ENCODE results near the gene SAMM50. TPM values are rescaled to one million over a fixed set of nuclear protein-coding genes. Genes with fewer than 3 reads are reported as not detected.
A peak's percentile ranks its signal among the peaks of the same experiment; 100 is the strongest.

SAMM50 gene
- total and polyA plus RNA-seq, 10 of the 15 experiments (the other 5 are each of a cell fraction or from before 2014, with no cell fraction given), result 38.2 to 126 (median 62.4) TPM

DNA sequence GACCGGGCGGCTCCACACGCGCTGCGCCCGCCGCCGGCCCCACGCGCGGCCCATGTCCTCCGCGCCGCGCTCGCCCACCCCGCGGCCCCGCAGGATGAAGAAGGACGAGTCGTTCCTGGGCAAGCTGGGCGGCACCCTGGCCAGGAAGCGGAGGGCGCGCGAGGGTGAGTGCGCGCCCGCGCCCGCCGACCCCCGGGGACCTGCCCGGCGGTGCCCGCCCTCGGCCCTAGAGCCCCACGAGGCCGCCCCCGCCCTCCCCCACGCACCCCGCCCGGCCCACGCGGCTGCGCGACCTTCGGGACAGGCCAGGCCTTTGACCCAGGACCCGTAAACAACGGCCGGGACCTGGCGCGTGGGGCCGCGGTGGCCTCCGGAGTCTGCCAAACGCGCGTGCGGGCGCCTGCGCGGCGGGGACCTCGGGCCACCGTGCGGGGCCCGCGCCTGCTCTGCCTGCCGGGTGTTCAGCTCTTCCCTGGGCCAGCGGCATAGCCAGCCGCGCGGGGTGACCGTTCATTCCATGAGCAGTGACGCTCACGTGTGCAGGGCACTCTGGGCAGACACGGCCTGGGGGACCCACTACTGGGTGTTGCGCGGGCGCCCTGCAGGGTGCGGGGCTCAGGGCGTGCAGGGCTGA, 69.2 kb downstream of the SAMM50 start, which contains the start of gene PARVB (continued):
- TF ChIP-seq, protein P1, sequence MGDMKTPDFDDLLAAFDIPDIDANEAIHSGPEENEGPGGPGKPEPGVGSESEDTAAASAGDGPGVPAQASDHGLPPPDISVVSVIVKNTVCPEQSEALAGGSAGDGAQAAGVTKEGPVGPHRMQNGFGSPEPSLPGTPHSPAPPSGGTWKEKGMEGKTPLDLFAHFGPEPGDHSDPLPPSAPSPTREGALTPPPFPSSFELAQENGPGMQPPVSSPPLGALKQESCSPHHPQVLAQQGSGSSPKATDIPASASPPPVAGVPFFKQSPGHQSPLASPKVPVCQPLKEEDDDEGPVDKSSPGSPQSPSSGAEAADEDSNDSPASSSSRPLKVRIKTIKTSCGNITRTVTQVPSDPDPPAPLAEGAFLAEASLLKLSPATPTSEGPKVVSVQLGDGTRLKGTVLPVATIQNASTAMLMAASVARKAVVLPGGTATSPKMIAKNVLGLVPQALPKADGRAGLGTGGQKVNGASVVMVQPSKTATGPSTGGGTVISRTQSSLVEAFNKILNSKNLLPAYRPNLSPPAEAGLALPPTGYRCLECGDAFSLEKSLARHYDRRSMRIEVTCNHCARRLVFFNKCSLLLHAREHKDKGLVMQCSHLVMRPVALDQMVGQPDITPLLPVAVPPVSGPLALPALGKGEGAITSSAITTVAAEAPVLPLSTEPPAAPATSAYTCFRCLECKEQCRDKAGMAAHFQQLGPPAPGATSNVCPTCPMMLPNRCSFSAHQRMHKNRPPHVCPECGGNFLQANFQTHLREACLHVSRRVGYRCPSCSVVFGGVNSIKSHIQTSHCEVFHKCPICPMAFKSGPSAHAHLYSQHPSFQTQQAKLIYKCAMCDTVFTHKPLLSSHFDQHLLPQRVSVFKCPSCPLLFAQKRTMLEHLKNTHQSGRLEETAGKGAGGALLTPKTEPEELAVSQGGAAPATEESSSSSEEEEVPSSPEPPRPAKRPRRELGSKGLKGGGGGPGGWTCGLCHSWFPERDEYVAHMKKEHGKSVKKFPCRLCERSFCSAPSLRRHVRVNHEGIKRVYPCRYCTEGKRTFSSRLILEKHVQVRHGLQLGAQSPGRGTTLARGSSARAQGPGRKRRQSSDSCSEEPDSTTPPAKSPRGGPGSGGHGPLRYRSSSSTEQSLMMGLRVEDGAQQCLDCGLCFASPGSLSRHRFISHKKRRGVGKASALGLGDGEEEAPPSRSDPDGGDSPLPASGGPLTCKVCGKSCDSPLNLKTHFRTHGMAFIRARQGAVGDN (IDR thresholded peaks at IDR 0.05), result peak; percentile 47; the same call in 1 of the 2 replicates
- 0 out of 2 replicates have a peak, but pooled peaks have one; percentile 19 for TF ChIP-seq CREM (IDR thresholded peaks at IDR 0.05; ENCODE audit: low read depth)
- peak; percentile 37 to 86; a peak in 3 of 4 replicates for TF ChIP-seq BHLHE40 (IDR thresholded peaks at IDR 0.05; ENCODE audit: borderline replicate concordance in 1 of 2, low read depth in 2 of 2, low read length in 1 of 2)

DNA sequence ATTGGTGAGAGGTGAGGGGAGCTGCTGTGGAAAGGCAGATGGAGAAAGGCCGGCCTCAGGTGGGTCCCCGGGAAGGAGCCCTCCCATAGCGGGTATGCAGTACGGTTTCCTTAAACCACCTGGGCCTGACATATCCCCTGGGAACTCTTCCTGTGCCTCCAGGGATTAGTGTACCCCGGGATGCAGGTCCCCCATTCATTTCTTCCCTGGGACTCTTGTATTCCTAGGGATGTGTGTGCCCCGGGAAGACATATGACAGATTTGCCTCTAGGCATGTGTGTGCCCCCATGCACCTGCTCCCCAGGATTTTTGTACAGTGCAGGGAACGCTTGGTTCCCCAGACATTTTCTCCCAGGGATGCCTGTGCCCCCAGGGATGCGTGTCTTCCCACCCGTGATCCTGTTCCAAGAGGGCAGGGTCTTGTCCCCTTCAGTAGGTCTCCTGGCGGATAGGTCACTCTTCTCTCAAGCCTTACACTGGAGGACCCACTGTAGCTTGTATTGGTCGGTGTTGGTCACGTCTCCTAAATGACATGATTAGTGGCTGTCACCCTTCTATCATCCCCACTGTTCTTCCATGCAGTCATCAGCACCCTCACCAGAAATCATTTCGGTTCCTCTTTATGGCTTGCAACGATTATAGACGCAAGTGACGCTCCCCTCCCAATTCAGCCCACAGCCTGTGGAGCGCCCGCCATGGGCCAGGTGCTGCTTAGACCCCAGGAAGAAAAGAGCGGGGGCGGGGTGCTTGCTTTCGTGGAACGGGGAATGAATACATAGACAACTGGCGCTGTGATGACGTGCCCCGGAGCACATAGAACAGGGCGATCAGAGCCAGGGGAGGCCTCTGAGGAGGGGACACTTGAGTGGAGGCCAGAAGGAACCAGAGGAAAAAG, 70.2 kb downstream of the SAMM50 start:
- CTCF ChIA-PET, result interaction anchor here (0.7 to 9.4 kb wide), 4 partner anchors 32 to 660 kb away, joined by 3 to 74 read pairs (median 4); no protein-coding TSS in a partner anchor
- Histone ChIP-seq H3K36me3 (ENCODE audit: control insufficient read depth in 2 of 2, insufficient read depth in 2 of 2, low read length in 1 of 2) (peaks cover 0 to 9% of the 10 kb centered on the region in 2 experiments; a peak in 1 of 4 replicates), H3K4me2 (ENCODE audit: control insufficient read depth, insufficient read depth) (peak overlapping the region; percentile 98), H3K79me2 (ENCODE audit: control insufficient read depth, insufficient read depth, low read length) (peaks cover 81% of the 10 kb centered on the region), H3K27ac (ENCODE audit: control insufficient read depth, insufficient read depth) (peak overlapping the region; percentile 100), H3K27me3 (replicated peaks in 1 of 2; ENCODE audit: control insufficient read depth in 2 of 2, insufficient read depth in 2 of 2, low read length in 1 of 2) (no peaks in the 10 kb centered on the region), H3K9ac (ENCODE audit: control insufficient read depth, insufficient read depth, low read length) (peak overlapping the region; percentile 99), H3K4me3 (peak overlapping the region; percentile 78), H4K20me1 (ENCODE audit: control insufficient read depth, insufficient read depth) (no peaks in the 10 kb centered on the region), H3K9me3 (replicated peaks; ENCODE audit: control insufficient read depth, insufficient read depth, low read length) (no peaks in the 10 kb centered on the region), H3K4me1 (ENCODE audit: control insufficient read depth, insufficient read depth, low read length) (peaks cover 15% of the 10 kb centered on the region), H2AFZ (ENCODE audit: control insufficient read depth, low read depth, low read length) (no peak overlapping the region)
- intact Hi-C loops (cut with micrococcal nuclease; ENCODE audit: unreplicated experiment), result loop anchor here (1.0 to 5.0 kb wide), 2 partner anchors 43 to 57 kb away; no protein-coding TSS in a partner anchor
- DNase-seq (ENCODE audit: low read depth, low spot score), result peak; percentile 96
- WGBS (ENCODE audit: insufficient coverage, insufficient replicate concordance, low lambda C conversion rate, missing lambda C conversion rate), result under 1% methylated on average over 26 of the region's 26 CpGs
- peak; percentile 27 for FAIRE-seq
- RAD21 ChIA-PET (ENCODE audit: unreplicated experiment), result interaction anchor here (1.0 to 4.9 kb wide), 4 partner anchors 18 to 43 kb away, joined by 3 to 42 read pairs (median 8); no protein-coding TSS in a partner anchor
- BruUV-seq (replicated peaks), result TSS peak; percentile 88
- in situ Hi-C loops (cut with MboI), result loop anchor here (25.0 kb wide), 1 partner anchor 1363 kb away; no protein-coding TSS in a partner anchor
- POLR2A ChIA-PET, result interaction anchor here (1.0 to 4.5 kb wide), 6 partner anchors 13 to 157 kb away, joined by 3 to 33 read pairs (median 13); no protein-coding TSS in a partner anchor
- SMC1A ChIA-PET (ENCODE audit: uncharacterized antibody, unreplicated experiment), result interaction anchor here (1.0 to 4.3 kb wide), 5 partner anchors 18 to 156 kb away, joined by 3 to 30 read pairs (median 10); partner anchors contain the start of gene PARVG
- ATAC-seq, result peak; percentile 77
- TF ChIP-seq, protein P2, sequence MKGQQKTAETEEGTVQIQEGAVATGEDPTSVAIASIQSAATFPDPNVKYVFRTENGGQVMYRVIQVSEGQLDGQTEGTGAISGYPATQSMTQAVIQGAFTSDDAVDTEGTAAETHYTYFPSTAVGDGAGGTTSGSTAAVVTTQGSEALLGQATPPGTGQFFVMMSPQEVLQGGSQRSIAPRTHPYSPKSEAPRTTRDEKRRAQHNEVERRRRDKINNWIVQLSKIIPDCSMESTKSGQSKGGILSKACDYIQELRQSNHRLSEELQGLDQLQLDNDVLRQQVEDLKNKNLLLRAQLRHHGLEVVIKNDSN (IDR thresholded peaks at IDR 0.05; ENCODE audit: borderline replicate concordance, extremely low read length, insufficient read depth, low read depth, low read length), result no peak
- TF ChIP-seq HDAC2 (IDR thresholded peaks at IDR 0.05), result no peak
- TF ChIP-seq SP1 (IDR thresholded peaks at IDR 0.05; ENCODE audit: low read depth, low read length), result no peak
- peak; percentile 99 for TF ChIP-seq IKZF2 (IDR thresholded peaks at IDR 0.05)
- TF ChIP-seq, protein P3, sequence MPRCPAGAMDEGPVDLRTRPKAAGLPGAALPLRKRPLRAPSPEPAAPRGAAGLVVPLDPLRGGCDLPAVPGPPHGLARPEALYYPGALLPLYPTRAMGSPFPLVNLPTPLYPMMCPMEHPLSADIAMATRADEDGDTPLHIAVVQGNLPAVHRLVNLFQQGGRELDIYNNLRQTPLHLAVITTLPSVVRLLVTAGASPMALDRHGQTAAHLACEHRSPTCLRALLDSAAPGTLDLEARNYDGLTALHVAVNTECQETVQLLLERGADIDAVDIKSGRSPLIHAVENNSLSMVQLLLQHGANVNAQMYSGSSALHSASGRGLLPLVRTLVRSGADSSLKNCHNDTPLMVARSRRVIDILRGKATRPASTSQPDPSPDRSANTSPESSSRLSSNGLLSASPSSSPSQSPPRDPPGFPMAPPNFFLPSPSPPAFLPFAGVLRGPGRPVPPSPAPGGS (IDR thresholded peaks at IDR 0.05; ENCODE audit: borderline replicate concordance, insufficient read depth, low read depth, low read length, poor library complexity, severe bottlenecking), result peak; percentile 76

Measured in GM12878 (cell line).